Measurements from ENCODE around the gene FRAS1.
"Not testable (repeated sequence)": the region's sequence is repeated elsewhere in the genome, so short reads cannot be mapped to it uniquely, and the experiment has no call there.

- TF ChIP-seq CTCF (IDR thresholded peaks at IDR 0.05; ENCODE audit: insufficient read depth, low read depth, low read length); EZH2 (IDR thresholded peaks at IDR 0.05; ENCODE audit: insufficient read depth, low read length): not testable (repeated sequence)
Measured at GRCh38 chr4:78275450-78275849, 218.3 kb downstream of the FRAS1 start.
